ENCODE results near the gene LRCH1.

DNA sequence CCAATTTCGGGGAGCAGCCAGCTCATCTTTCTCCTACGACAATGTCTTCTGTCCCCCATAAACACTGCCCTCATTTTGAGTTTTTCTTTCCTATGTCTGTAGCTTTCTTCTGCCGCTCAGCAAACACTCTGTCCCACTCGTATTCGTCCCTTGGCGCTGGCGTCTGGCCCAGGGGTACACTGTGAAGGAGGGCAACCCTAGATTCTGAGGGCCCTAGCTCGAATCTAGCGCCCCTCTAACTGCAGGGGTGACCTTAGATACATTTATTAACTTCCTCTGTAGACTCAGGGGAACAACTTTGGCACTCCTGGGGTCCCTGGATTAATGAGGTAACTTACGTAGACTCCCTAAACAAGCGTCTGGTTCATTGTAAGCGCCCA lies 677 bp upstream of the LRCH1 start:
- TF ChIP-seq, protein P1, sequence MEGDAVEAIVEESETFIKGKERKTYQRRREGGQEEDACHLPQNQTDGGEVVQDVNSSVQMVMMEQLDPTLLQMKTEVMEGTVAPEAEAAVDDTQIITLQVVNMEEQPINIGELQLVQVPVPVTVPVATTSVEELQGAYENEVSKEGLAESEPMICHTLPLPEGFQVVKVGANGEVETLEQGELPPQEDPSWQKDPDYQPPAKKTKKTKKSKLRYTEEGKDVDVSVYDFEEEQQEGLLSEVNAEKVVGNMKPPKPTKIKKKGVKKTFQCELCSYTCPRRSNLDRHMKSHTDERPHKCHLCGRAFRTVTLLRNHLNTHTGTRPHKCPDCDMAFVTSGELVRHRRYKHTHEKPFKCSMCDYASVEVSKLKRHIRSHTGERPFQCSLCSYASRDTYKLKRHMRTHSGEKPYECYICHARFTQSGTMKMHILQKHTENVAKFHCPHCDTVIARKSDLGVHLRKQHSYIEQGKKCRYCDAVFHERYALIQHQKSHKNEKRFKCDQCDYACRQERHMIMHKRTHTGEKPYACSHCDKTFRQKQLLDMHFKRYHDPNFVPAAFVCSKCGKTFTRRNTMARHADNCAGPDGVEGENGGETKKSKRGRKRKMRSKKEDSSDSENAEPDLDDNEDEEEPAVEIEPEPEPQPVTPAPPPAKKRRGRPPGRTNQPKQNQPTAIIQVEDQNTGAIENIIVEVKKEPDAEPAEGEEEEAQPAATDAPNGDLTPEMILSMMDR (conservative IDR thresholded peaks at IDR 0.05), result no peak
- no peak for TF ChIP-seq EZH2 (IDR thresholded peaks at IDR 0.05; ENCODE audit: low read depth)

Data from PC-9 (cell line).